Endothelial cell of umbilical vein (primary cell): ENCODE data around the gene HINFP. TPM values are rescaled to one million over a fixed set of nuclear protein-coding genes. Genes with fewer than 3 reads are reported as not detected.
A peak's percentile ranks its signal among the peaks of the same experiment; 100 is the strongest.

Experiments used
- BruUV-seq: library from RNA; stranded (reverse); fragments of 400-500 nt; replicated peaks from 2 replicates; lab custom pipeline; 2021; lab: Mats Ljungman, UMichigan
- CTCF ChIA-PET: fragments of 300-600, 350-600 bp; sonication (Branson Sonifier 250); formaldehyde crosslinking; loops from one replicate; lab custom pipeline; 2021; ENCODE audit warnings: antibody characterized with exemption, inconsistent platforms; lab: Charles Lee
- POLR2A ChIA-PET: fragments of 300-600, 350-600 bp; sonication (Branson Sonifier 250); formaldehyde crosslinking; loops from one replicate; lab custom pipeline; 2021; ENCODE audit warnings: antibody characterized with exemption, inconsistent platforms; lab: Charles Lee
- DNase-seq: peaks from one replicate; pipeline ENCODE4 v3.0.0-alpha.2; 2011; ENCODE audit warnings: low read depth, low spot score
- FAIRE-seq: peaks from 2 replicates; lab custom pipeline; 2011; peaks lifted over from hg19 to GRCh38; lab: Jason Lieb, UNC
- H2AFZ ChIP-seq: 2 replicates; pipeline ENCODE4 v1.6.0; 2012; ENCODE audit warnings: low read depth, low read length, control low read depth, inconsistent platforms
- H3K27ac ChIP-seq: 2 replicates; pipeline ENCODE4 v1.5.1; 2011; ENCODE audit warnings: low read depth, mild to moderate bottlenecking, control low read depth, low read length, moderate library complexity; ENCODE audit not compliant: insufficient read depth
- H3K27me3 ChIP-seq, 2 experiments: 2 replicates each; pipeline versions ENCODE4 v1.6.0 to v1.6.1; 2011; ENCODE audit warnings: low read length in 2 of 2, mixed read lengths in 1 of 2; ENCODE audit not compliant: control insufficient read depth in 2 of 2, insufficient read depth in 2 of 2
- H3K36me3 ChIP-seq, 2 experiments: 2 replicates in 1 of 2; 3 replicates in 1 of 2; pipeline ENCODE4 v1.5.1; 2011; ENCODE audit warnings: low read length in 2 of 2, mild to moderate bottlenecking in 1 of 2, moderate library complexity in 1 of 2; ENCODE audit not compliant: control insufficient read depth in 2 of 2, insufficient read depth in 2 of 2; ENCODE audit errors: extremely low read depth in 1 of 2
- H3K4me1 ChIP-seq: 3 replicates; pipeline ENCODE4 v1.5.1; 2011; ENCODE audit warnings: mild to moderate bottlenecking, low read length; ENCODE audit not compliant: control insufficient read depth, insufficient read depth; ENCODE audit errors: extremely low read depth
- H3K4me2 ChIP-seq: 2 replicates; pipeline ENCODE4 v1.6.1; 2011; ENCODE audit warnings: low read length, control low read depth, mixed read lengths; ENCODE audit not compliant: insufficient read depth
- H3K4me3 ChIP-seq, 3 experiments: fragments of 200-600 bp in 1 of 3; sonication (generic), shearing (Covaris generic) in 1 of 3; replicated peaks in 1 of 3; 2 replicates each; pipeline ENCODE4 v1.5.1; 2011 to 2016; ENCODE audit warnings: control low read depth in 3 of 3, low read length in 3 of 3, mild to moderate bottlenecking in 2 of 3, inconsistent platforms in 1 of 3, low read depth in 1 of 3, moderate library complexity in 1 of 3; ENCODE audit not compliant: insufficient read depth in 1 of 3
- H3K79me2 ChIP-seq: 2 replicates; pipeline ENCODE4 v1.6.0; 2012; ENCODE audit warnings: low read length, inconsistent platforms; ENCODE audit not compliant: control insufficient read depth, insufficient read depth
- H3K9ac ChIP-seq: replicated peaks from 2 replicates; pipeline ENCODE3; 2011; ENCODE audit warnings: low read length, control low read depth; ENCODE audit not compliant: insufficient read depth; ENCODE audit errors: extremely low read depth
- H3K9me1 ChIP-seq: replicated peaks from 3 replicates; pipeline ENCODE4 v1.6.0; 2011; ENCODE audit warnings: mild to moderate bottlenecking, low read length; ENCODE audit not compliant: control insufficient read depth, insufficient read depth; ENCODE audit errors: extremely low read depth
- H3K9me3 ChIP-seq: replicated peaks from 2 replicates; pipeline ENCODE4 v1.5.1; 2012; ENCODE audit warnings: low read length, inconsistent platforms; ENCODE audit not compliant: control insufficient read depth, insufficient read depth
- H4K20me1 ChIP-seq: replicated peaks from 2 replicates; pipeline ENCODE3; 2011; ENCODE audit warnings: mild to moderate bottlenecking, low read length; ENCODE audit not compliant: control insufficient read depth, insufficient read depth; ENCODE audit errors: extremely low read depth
- EZH2 ChIP-seq: IDR thresholded peaks from 2 replicates; pipeline ENCODE4 v1.6.1; 2012; ENCODE audit warnings: borderline replicate concordance, low read depth, mild to moderate bottlenecking, moderate library complexity, low read length, inconsistent platforms; ENCODE audit not compliant: severe bottlenecking
- FOS ChIP-seq: IDR thresholded peaks from 2 replicates; pipeline ENCODE4 v1.6.1; 2011; ENCODE audit warnings: mild to moderate bottlenecking, low read length, moderate library complexity, borderline replicate concordance; ENCODE audit not compliant: insufficient read depth
- GATA2 ChIP-seq: IDR thresholded peaks from 2 replicates; pipeline ENCODE4 v1.7.0; 2011; ENCODE audit warnings: low read depth, mild to moderate bottlenecking, moderate library complexity, mixed read lengths, low read length; ENCODE audit not compliant: insufficient read length, insufficient read depth
- JUN ChIP-seq: IDR thresholded peaks from 2 replicates; pipeline ENCODE4 v1.6.1; 2011; ENCODE audit warnings: borderline replicate concordance, low read depth; ENCODE audit not compliant: insufficient read length, insufficient read depth
- POLR2A ChIP-seq: IDR thresholded peaks from 2 replicates; pipeline ENCODE4 v1.6.1; 2012; ENCODE audit warnings: low read depth, mild to moderate bottlenecking, control low read depth, low read length
- POLR2AphosphoS5 ChIP-seq: IDR thresholded peaks from 2 replicates; pipeline ENCODE4 v1.6.1; 2012; ENCODE audit warnings: low read depth, mild to moderate bottlenecking, control low read depth, low read length, moderate library complexity; ENCODE audit not compliant: insufficient read depth
- dilution Hi-C: fragments of 300-500 bp; cut with MboI; formaldehyde crosslinking; loops from one replicate; pipeline ENCODE4 v1.15.0; 2019; ENCODE audit warnings: low sequenced_read_pairs; ENCODE audit not compliant: extremely low pct_ligation_motif_present
- intact Hi-C: fragments of 100-400 bp; cut with micrococcal nuclease; formaldehyde crosslinking; loops from one replicate; pipeline ENCODE4 v1.10.0; 2022
- polyA plus RNA-seq, 4 experiments: library from polyadenylated mRNA; depleted of rRNA in 3 of 4; stranded (reverse) in 3 of 4; unstranded in 1 of 4; fragments of >200 nt; gene quantifications; 2 replicates each; pipeline versions ENCODE4 v1.2.1 to v1.2.3, GENCODE V29; 2011 to 2012; ENCODE audit warnings: missing spikeins in 1 of 4
- total RNA-seq: library from RNA; stranded (reverse); gene quantifications from 2 replicates; pipeline ENCODE4 v1.2.3, GENCODE V29; 2021
- TF ChIP-seq, protein P1 (sequence below), 2 donors: IDR thresholded peaks; 1 replicate in 1 of 2; 2 replicates in 1 of 2; pipeline ENCODE4 v1.5.1; 2011; ENCODE audit warnings: low read length in 2 of 2, mild to moderate bottlenecking in 2 of 2, moderate library complexity in 2 of 2, control low read depth in 1 of 2, inconsistent platforms in 1 of 2, low read depth in 1 of 2; ENCODE audit not compliant: insufficient read depth in 1 of 2; ENCODE audit errors: extremely low read depth in 1 of 2

HINFP gene
- total and polyA plus RNA-seq, 2 donors (not counting 3 experiments of a cell fraction or from before 2014, with no cell fraction given), result 30.8 to 33.4 TPM

DNA sequence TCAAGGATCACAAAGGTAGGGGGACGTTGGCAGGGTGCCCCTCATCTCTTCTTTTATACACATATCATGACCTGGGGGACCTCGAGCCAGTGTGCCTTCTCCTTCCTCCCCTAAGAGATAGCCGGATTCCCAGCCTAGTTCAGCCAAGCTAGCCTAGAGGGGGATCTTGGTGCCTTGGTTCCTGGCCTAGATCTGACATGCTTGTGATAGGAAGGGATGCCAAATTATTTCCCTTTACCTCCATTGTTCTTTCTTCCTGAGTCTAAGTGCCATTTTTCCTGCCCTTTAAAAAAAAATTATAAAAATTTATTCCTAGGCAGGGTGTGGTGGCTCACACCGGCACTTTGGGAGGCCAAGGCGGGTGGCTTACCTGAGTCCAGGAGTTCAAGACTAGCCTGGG lies 7.0 kb upstream of the HINFP start:
- Histone ChIP-seq H3K9ac (no peak overlapping the region), H3K27ac (no peak overlapping the region), H3K36me3 (peaks cover 7 to 27% of the 10 kb centered on the region in 2 experiments), H3K9me1 (no peaks in the 10 kb centered on the region), H4K20me1 (no peaks in the 10 kb centered on the region), H3K27me3 (no peaks in the 10 kb centered on the region), H3K79me2 (no peaks in the 10 kb centered on the region), H3K4me3 (no peak overlapping the region), H3K9me3 (no peaks in the 10 kb centered on the region), H3K4me1 (peaks cover 5% of the 10 kb centered on the region), H3K4me2 (no peak overlapping the region), H2AFZ (no peak overlapping the region)
- POLR2A ChIA-PET, result no interaction called here
- CTCF ChIA-PET, result interaction anchor here (1.2 kb wide), 1 partner anchor 12 kb away, joined by 3 read pairs; no protein-coding TSS in a partner anchor
- peak; percentile 55 for FAIRE-seq
- TF ChIP-seq FOS (no peak), POLR2A (no peak), GATA2 (no peak), JUN (no peak), POLR2AphosphoS5 (no peak), EZH2 (no peak)
- TF ChIP-seq, protein P1, sequence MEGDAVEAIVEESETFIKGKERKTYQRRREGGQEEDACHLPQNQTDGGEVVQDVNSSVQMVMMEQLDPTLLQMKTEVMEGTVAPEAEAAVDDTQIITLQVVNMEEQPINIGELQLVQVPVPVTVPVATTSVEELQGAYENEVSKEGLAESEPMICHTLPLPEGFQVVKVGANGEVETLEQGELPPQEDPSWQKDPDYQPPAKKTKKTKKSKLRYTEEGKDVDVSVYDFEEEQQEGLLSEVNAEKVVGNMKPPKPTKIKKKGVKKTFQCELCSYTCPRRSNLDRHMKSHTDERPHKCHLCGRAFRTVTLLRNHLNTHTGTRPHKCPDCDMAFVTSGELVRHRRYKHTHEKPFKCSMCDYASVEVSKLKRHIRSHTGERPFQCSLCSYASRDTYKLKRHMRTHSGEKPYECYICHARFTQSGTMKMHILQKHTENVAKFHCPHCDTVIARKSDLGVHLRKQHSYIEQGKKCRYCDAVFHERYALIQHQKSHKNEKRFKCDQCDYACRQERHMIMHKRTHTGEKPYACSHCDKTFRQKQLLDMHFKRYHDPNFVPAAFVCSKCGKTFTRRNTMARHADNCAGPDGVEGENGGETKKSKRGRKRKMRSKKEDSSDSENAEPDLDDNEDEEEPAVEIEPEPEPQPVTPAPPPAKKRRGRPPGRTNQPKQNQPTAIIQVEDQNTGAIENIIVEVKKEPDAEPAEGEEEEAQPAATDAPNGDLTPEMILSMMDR (IDR thresholded peaks at IDR 0.05; ENCODE audit: extremely low read depth in 1 of 2, insufficient read depth in 1 of 2, low read depth in 1 of 2, low read length in 2 of 2), result no peak
- dilution Hi-C loops, result no loop called here
- intact Hi-C loops, result no loop called here
- BruUV-seq, result no TSS peak
- DNase-seq, result no peak
